CD1c-positive myeloid dendritic cell (primary cell): ENCODE results near the gene PLCG2.
A peak's percentile ranks its signal among the peaks of the same experiment; 100 is the strongest.
"Not testable (repeated sequence)": the region's sequence is repeated elsewhere in the genome, so short reads cannot be mapped to it uniquely, and the experiment has no call there.

Experiments
- DNase-seq: peaks from one replicate; pipeline ENCODE4 v3.0.0-alpha.2; 2016; ENCODE audit errors: extremely low spot score

Gene PLCG2

DNA sequence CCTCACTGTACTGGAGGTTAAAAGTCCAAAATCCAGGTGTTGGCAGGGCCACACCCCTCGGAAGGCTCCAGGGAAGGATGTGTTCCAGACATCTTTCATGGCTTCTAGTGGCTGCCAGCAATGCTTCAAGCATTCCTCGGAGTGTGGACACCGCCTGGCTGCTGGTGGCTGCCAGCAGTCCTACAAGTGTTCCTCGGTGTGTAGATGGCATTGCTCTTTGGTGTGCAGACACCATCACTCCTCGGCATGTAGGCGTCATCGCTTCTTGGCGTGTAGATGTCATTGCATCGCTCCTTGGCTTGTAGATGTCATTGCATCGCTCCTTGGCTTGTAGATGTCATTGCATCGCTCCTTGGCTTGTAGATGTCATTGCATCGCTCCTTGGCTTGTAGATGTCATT is 98.4 kb downstream of the PLCG2 start:
- not testable (repeated sequence) for DNase-seq

DNA sequence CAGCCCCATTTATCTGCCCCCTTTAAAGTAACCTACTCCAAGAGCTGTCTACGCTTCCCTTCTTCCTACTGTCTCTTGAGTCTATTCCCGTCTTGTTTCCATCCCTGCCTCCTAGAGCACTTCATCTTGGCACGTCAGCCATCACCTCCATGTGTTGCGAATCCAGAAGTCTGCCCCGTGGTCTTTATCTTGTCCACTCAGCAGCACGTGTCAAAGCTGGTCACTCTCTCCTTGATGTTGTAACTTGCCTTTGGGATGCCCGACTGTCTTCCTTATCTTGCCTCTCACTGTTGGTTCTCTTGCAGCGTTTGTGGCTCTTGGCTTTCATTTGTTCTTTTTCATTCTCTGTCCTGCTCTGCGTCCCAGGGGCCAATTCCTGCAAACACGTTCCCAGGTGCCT is 99.4 kb downstream of the PLCG2 start:
- no peak for DNase-seq

DNA sequence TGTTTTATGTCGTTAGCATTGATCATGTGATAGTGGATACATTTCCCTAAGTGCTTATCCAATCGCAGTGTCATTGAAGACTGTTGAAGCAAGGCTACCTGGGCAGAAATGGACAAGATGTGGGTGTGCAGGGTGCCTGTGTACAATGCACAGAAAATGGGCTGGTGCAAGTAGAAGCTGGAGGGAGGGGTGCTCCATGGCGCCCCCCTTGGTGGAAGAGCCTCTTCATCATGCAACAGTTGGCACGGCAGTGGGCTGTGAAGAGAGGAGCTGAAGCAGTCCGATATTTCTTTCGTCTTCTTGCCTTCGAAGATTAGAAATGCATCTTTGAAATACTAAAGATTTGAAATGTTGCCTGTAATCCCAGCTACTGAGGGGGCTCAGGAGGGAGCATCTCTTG is 100.5 kb downstream of the PLCG2 start:
- DNase-seq: no peak

DNA sequence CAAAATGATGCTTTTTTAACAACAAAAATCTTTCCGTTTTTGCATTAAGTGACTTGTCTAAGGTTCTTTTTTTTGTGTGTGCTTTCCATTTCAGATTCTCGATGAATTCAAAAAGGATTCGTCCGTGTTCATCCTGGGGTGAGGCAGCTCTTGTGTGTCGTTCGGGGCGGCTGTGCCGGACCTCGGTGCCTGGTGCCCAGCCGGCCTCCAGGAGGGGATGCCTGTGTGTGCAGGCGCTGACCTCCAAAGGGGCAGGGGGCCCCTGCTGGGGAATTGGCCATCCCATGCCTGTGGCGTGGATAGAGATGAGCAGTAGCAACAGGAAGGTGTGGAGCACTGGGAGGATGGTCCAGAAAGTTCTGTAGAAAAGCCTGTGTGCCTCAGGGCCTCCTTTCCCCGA is 101.7 kb downstream of the PLCG2 start:
- DNase-seq: no peak

DNA sequence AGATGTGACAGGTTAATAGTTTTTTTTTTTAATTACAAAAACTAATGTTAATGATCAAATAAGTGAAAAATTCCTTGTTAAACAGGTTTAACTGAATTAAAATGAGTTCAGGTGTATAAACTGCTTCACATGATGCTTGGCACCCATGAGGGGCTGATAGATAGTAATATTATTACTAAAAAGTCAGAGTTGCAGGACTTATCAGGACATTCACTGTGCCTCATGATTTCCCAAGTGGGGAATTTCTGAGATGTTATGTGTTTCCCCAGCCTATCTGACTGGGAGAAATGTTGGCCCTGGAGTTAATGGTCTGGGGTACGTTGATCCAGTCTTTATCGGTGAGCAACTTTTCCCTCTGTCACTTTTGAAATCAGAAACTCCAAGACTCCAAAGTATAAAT is 102.1 kb downstream of the PLCG2 start:
- DNase-seq: no peak

DNA sequence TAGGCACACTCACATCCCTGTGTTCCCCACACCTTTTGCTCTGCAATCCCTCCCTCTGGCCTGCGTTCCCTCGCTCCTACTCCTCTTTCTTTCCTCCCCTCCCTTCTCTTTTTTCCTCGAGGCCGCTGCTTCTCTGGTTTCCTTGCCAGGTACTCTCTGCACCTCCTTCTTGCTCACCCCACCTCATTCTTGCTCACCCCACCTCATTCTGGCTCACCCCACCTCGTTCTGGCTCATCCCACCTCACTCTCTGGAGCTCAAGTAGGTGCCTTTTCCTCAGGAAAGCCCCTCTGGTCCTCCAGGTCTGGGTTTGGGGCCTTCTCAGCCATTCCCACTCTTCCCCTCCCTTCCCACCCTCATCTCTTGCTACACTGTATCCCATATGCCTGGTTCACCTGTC is 103.5 kb downstream of the PLCG2 start:
- DNase-seq: no peak

DNA sequence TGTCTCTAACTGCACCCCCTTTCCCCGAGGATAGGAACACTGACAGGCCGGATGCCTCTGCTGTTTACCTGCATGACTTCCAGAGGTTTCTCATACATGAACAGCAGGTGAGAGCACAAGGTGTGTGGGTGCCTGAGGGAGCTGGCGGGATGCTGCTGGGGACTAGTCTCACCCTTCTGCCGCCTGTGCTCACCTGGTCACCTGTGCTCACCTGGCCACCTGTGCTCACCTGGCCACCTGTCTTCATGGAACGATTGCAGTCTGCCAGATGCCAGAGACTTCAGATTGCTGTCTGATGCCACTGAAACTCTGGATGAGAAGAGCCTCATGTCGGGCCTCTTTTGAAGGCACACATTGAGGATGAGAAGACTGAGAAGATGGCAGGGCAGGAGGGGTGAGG is 104.1 kb downstream of the PLCG2 start:
- DNase-seq: no peak

DNA sequence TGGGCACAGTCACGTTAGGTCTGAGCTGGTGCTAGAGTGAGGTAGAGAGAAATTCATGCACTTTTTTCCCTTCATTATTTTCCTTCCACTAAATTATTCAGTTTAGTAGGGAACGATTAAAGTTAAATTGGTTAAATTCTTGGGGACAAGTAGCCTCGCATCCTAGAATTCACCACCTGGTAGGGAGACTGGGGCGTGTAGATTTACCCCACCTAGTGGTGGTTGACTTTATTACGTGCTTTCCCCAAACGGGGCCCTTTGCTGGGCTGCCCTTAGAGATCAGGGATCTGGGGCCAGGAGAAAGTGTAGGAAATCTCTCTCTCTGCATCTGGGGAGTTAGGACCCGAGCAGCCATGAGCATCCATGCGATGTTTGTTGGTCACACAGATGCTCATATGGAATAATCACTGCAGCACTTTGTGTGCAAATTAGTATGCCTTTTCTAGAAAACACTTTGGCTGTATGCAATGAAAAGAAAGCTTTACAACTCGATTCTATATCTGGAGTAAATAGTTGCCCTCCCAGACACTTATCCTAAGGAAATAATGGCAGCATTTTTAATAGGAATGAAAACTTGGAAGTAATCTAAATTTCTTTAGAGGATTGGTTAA is 107.0 kb downstream of the PLCG2 start:
- DNase-seq: peak; percentile 33

DNA sequence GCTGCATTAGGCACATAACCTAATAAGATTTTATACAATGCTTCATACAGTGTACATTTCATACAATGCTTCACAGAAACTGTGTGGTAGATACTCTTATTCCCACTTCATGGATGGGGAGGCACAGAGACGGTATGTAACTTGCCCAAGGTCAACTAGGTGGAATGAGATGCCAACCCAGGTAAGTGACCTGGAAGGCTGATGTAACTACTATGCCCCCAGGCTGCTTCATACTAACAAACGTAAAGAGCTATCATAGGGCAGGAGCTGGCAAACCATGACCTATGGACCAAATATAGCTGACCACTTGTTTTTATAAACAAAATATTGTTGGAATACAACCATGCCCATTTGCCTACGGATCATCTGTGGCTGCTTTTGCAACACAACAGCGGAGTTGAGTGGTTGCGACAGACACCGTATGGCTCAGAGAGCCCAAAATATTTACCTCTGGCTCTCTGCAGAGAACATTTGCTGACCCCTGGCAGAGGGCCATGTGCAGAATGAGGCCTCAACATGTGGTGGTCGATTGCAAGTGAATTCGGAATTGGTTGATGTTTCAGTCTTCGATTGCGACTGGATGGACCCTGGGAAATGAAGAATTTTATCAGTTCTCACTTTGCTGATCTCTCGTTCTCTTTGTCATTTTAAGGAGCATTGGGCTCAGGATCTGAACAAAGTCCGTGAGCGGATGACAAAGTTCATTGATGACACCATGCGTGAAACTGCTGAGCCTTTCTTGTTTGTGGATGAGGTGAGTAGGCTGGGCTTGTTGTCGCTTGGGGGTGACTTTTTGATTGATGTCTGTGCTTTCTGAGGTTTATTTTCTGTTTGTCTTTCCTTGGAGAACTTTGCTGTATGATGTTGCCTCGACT is 109.7 kb downstream of the PLCG2 start:
- DNase-seq: no peak

DNA sequence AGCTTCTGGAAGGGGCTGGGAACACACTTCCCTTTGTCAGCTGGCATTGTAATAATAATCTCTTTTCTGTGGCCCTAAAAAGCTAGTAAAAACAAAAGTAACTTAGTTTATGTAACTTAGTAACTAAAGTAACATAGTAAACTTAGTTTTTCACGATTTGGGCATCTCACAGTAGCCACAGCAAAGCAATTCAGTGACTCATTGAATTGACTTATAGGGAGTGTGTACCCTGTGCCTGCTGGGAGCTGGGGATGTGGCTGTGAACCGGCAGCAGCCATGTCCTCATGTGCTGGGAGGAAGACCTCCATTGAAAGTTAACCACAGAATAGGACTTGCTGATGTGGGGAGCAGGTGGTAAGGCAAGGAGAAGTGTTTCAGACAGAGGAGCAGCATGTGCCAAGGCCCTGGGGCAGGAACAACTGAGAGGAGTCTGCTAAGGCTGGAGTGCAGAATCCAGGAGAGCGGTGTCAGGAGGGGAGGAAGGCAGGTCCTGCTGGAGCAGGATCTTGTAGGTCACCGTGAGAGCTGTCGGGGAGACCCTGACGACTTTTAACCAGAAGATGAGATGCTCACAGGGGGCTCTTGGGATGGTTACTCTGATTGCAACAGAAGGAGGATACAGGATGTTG is 112.8 kb downstream of the PLCG2 start:
- DNase-seq: no peak

DNA sequence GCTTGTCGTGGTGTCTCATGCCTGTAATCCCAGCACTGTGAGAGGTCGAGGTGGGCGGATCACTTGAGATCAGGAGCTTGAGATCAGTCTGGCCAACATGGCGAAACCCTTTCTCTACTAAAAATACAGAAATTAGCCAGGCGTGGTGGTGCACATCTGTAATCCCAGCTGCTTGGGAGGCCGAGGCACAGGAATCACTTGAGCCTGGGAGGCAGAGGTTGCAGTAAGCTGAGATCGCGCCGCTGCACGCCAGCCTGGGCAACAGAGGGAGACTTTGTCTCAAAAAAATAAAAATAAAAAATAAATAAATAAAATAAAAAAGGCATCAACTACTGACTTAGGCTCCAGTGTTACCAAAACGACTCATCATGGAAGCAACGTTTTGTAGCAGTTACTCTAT is 115.5 kb downstream of the PLCG2 start:
- no peak for DNase-seq

DNA sequence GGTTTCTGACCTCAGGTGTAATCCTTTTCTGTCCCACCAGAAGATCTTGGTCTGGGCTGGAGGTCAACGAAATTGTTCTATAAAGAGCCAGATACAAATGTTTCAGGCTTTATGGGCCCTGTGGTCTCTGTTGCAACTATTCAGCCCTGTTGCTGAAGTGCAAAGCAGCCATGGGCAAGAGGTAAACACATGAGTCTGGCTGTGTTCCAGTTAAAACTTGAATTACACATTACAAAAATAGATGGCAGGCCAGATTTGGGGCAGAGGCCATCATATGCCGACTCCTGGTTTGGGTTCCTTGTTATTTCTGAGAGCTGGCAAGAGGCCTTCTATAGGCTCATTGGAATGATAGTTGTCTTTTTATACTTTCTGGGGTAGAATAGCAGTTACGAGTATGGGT is 117.8 kb downstream of the PLCG2 start:
- DNase-seq: no peak

DNA sequence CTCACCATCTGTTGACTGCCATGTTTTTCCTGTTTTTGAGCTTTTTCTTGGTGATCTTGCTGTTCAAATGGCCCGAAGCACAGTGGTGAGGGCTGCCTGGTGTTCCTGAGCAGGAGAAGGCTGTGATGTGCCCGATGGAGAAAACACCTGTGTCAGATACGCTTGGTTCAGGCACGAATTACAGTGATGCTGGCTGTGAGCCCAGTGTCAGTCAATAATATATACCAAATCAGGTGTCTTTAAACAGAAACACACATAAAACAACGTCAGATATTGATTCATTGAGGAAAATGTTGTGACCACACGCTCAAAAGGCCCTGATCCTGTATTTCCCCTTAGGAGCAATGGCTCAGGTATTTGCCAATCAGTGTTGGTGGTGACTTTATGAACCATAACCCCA is 120.5 kb downstream of the PLCG2 start:
- DNase-seq: no peak

DNA sequence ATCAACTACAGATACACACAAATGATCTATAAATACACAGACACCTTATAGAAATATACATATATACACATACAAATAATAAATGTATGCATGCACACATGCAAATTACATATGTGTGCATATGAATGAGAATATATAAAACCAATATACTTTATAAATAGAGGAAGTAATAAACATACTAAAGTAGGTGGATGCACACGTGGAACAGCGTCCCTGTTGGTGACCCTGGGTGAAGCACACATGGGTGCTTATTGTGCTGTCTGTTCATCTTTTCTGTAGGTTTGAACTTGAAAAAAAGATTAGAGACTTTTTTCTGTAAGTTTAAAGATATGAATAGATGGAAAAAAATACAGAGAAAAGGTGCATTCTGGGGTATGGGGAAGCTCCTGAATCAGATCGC is 120.9 kb downstream of the PLCG2 start:
- no peak for DNase-seq

DNA sequence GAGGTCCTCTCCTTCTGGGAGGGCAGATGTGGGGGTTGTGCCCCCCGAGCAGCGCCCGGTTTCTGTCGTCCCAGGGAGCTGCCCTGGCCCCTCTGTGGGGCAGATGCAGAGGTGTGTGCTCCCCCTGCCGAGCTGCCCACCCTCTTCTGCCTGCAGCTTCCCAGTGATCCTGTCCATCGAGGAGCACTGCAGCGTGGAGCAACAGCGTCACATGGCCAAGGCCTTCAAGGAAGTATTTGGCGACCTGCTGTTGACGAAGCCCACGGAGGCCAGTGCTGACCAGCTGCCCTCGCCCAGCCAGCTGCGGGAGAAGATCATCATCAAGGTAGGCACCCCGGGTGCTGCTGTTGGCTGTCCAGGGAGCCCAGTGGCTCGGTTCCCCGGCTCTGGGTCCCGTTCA is 121.4 kb downstream of the PLCG2 start:
- DNase-seq: no peak

DNA sequence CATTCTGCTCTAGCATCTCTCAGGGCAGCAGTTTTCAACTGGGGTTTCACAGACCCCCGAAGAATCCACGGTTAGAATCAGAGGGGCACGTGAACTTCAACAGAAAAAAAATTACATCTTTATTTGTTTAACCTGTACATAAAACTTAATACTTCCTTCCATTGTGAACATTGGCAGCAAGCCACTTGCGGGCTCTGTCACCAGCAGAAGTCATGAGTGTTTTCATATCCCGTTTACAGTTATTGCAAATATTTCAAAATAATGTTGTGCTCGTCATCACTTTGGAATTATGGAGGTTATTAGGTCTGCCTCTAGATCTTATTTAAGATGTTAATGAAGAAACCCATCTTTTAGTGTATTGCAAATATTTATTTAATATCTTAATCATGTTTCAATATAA is 122.4 kb downstream of the PLCG2 start:
- DNase-seq: no peak

DNA sequence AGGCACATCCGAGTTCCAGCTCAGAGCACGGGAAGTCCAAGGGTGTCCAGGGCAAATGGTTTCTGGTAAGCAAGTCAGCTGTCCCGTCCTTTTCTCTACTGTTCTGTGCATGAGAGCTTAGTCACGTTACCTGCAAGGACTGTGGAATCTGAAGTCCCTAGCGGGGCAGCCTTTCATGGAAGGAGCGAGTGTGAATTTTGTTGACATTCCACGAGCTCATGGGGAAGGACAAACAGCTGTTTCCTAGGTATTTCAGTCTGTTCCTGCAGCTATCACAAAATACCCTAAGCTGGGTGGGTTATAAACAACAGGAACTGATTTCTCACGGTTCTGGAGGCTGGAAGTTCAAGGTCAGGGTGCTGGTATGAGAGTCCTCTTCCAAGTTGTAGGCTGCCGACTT is 122.9 kb downstream of the PLCG2 start:
- DNase-seq: no peak

DNA sequence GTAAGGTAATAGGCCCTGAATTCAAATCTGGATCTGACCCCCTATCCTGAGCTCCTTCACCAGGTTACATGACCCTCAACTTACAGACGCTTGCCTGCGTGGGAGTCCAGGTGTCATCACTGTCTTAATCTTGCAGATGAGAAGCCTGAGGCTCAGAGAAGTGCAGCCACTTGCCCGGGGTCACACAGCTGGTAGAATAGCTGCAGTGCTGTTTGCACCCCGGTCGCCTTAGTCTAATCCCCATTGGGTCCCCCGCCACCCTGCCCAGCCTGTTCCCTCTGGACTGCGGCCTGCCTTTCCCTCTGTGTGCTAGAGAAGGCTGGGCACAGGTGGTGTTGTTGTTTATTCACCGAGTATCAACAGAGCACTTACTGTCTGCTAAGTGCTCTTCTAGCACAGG is 125.2 kb downstream of the PLCG2 start:
- DNase-seq: no peak

DNA sequence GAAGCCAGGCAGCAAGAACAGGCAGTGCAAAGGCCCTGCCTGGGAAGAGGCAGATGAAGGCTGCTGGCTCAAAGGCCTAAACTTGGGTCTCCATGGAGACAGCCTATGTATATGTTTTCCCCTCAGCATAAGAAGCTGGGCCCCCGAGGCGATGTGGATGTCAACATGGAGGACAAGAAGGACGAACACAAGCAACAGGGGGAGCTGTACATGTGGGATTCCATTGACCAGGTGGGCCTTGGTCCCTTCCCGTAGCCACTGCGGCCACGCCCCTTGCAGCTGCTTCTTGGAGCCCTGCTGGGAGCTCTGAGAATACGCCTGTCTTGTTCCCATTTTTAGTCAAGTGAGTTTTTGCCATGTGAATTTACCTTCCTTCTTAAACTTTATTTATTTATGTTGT is 126.2 kb downstream of the PLCG2 start:
- DNase-seq: no peak

DNA sequence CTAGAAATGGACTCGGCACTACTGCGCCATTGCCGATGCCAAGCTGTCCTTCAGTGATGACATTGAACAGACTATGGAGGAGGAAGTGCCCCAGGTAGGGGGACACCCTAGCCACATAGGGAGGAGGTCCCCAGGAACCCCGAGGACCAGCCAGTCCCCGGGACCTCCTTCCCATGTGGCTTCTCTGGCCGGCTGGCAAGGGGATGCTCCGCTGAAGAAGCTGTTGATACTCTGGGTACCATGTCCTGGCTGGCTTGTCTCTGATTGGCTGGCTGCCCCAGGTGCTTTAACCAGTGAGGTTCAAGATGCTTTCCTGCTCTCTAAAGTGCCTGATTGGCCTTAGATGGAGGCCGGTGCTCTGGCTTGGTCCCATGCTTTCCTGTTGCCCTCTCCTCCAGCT is 128.6 kb downstream of the PLCG2 start:
- DNase-seq: no peak

DNA sequence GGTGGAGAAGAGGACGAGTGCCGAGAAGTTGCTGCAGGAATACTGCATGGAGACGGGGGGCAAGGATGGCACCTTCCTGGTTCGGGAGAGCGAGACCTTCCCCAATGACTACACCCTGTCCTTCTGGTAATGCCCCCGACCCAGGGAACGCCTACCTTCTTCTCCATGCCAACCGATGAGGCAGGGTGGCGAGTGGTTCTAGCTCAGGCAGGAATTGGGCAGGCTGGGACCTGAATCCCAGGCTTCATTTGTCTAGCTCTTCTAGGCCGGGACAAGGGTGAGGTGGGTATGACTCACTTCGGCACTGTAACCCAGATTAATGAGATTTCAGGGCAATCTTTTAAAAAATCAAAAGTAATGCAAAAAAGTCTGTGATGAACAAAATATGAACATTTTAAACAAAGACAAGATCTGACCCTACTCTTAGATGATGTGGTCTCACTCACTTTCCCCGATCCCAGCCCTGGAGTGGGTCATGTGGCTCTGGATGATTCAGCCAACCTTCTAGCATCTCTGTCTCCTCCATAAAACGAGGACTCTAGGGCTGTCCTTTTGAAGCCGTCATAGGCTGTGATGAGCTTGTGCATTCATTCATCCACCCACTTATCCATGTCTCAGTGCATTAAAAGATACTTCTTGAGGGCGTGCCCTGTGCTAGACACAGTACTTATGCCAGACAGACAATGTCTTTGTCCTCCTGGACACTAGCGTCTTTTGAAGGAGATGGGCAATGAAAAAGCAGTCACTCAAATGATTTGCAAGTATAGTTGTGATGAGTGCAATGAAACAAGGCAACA is 129.6 kb downstream of the PLCG2 start:
- no peak for DNase-seq

DNA sequence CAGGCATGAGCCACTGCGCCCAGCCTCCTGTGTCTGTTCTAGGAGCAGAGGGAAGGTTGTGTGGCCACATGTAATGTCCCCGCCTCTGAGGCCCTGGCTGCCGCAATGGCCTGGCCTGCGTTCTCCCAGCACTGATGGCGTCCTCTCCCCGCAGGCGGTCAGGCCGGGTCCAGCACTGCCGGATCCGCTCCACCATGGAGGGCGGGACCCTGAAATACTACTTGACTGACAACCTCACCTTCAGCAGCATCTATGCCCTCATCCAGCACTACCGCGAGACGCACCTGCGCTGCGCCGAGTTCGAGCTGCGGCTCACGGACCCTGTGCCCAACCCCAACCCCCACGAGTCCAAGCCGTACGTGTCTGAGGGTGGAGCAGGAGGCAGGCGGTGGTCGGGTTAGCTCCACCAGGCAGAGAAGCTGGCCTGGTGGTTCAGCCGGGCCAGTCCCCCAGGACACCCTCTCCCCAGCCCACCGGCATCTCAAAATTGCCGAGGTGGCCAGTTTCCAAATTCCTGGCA is 131.3 kb downstream of the PLCG2 start:
- DNase-seq: no peak
